Bronchial epithelial cell (primary cell): ENCODE measurements around the gene WNT3A. TPM values are rescaled to one million over a fixed set of nuclear protein-coding genes. Genes with fewer than 3 reads are reported as not detected.

Source experiments
- DNase-seq: peaks from one replicate; pipeline ENCODE4 v3.0.0-alpha.2; 2010; ENCODE audit warnings: low read depth
- FAIRE-seq: peaks from 2 replicates; lab custom pipeline; 2011; peaks lifted over from hg19 to GRCh38; lab: Jason Lieb, UNC
- H3K27me3 ChIP-seq: 2 replicates; pipeline ENCODE4 v1.5.1; 2011; ENCODE audit warnings: low read length; ENCODE audit not compliant: control insufficient read depth, insufficient read depth
- H3K36me3 ChIP-seq: 2 replicates; pipeline ENCODE4 v1.5.1; 2011; ENCODE audit warnings: low read length; ENCODE audit not compliant: control insufficient read depth, insufficient read depth
- H3K4me3 ChIP-seq: 2 replicates; pipeline ENCODE4 v1.5.1; 2011; ENCODE audit warnings: mild to moderate bottlenecking, low read depth, low read length, control low read depth
- total RNA-seq: library from RNA; depleted of rRNA; stranded (reverse); fragments of >200 nt; gene quantifications from 2 replicates; pipeline ENCODE4 v1.2.1, GENCODE V29; 2014
- TF ChIP-seq, protein P1 (sequence below): IDR thresholded peaks from 2 replicates; pipeline ENCODE4 v1.5.1; 2011; ENCODE audit warnings: mild to moderate bottlenecking, moderate library complexity, low read length, control low read depth, inconsistent platforms; ENCODE audit not compliant: insufficient read depth, severe bottlenecking

Gene WNT3A
- total RNA-seq, 1 donor from 2014 or later: not detected

DNA sequence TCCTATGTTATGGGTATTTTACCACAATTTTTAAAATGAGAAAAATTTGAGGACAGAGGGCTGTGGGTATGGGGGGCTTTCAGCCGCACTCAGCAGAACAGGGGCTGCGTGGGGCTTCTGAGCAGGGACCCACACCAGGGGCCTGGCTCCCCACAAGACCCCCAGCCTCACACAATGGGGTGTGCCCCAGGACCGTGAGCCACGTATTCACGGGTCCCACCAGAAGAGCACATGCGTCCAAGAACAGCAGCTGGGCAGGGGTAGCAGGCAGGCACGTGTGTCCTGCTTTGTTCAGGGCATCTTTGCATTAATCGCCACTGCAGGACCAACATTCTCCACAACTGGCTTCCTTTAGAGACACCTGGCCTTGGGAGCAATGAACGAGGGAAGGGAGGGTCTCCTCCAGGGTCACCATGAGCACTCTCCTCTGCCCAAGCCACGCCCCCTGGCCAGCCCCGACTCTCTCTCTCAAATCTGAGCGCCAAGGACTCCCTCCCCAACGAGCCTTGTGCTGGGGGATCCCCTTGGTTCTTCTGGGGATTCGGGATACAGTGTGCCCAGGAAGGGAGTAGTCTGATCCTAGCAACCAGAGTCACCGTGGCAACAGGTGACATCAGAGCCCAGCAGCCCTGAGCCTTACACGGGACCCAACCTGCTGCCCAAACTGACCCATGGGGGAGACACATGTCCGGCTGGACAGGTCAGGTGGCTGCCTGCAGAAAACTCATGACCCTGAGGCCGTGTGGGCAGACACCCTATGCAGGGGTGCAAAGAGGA is 68.3 kb downstream of the WNT3A start:
- DNase-seq: no peak
- TF ChIP-seq, protein P1, sequence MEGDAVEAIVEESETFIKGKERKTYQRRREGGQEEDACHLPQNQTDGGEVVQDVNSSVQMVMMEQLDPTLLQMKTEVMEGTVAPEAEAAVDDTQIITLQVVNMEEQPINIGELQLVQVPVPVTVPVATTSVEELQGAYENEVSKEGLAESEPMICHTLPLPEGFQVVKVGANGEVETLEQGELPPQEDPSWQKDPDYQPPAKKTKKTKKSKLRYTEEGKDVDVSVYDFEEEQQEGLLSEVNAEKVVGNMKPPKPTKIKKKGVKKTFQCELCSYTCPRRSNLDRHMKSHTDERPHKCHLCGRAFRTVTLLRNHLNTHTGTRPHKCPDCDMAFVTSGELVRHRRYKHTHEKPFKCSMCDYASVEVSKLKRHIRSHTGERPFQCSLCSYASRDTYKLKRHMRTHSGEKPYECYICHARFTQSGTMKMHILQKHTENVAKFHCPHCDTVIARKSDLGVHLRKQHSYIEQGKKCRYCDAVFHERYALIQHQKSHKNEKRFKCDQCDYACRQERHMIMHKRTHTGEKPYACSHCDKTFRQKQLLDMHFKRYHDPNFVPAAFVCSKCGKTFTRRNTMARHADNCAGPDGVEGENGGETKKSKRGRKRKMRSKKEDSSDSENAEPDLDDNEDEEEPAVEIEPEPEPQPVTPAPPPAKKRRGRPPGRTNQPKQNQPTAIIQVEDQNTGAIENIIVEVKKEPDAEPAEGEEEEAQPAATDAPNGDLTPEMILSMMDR: no peak
- Histone ChIP-seq H3K27me3 (no peaks in the 10 kb centered on the region), H3K36me3 (no peaks in the 10 kb centered on the region), H3K4me3 (no peak overlapping the region)
- no peak for FAIRE-seq

DNA sequence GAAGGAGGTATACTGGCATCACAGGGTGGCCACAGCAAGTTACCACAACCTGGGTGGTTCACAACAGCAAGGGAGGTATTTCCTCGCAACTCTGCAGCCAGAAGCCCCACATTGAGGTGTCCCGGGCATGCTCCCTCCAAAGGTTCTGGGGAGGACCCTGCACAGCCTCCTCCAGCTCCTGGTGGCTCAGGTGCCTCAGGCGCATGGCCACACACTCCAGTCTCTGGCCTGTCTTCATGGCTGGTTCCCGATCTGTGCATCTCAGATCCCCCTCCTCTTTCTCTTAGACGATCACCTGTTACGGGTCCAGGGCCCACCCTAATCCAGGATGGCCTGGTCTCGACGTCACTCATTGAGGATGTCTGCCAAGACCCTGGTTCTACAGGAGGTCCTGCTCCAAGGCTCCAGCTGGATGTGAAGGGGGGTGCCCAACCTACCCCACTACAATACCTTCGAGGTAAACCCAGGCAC is 69.0 kb downstream of the WNT3A start:
- H3K27me3 ChIP-seq: no peaks in the 10 kb centered on the region
- TF ChIP-seq, protein P1: no peak
- H3K36me3 ChIP-seq: no peaks in the 10 kb centered on the region
- H3K4me3 ChIP-seq: no peak overlapping the region
- FAIRE-seq: no peak
- DNase-seq: no peak

- Histone ChIP-seq H3K27me3 (no peaks in the 10 kb centered on the region), H3K4me3 (no peak overlapping the region), H3K36me3 (no peaks in the 10 kb centered on the region)
- FAIRE-seq (no peak), DNase-seq (no peak)
- TF ChIP-seq, protein P1: no peak
These were observed 70.1 kb downstream of the WNT3A start for GRCh38 chr1:228076796-228077430.

- FAIRE-seq (peak; percentile 7), DNase-seq (no peak)
- H3K36me3 ChIP-seq: no peaks in the 10 kb centered on the region
- TF ChIP-seq, protein P1: no peak
- no peaks in the 10 kb centered on the region for H3K27me3 ChIP-seq
- no peak overlapping the region for H3K4me3 ChIP-seq
These were observed 71.0 kb downstream of the WNT3A start for GRCh38 chr1:228077565-228078330.

- DNase-seq (no peak), FAIRE-seq (no peak)
- Histone ChIP-seq H3K36me3 (peaks cover 2% of the 10 kb centered on the region), H3K27me3 (no peaks in the 10 kb centered on the region), H3K4me3 (no peak overlapping the region)
- TF ChIP-seq, protein P1: no peak
These were observed 72.2 kb downstream of the WNT3A start for GRCh38 chr1:228079013-228079412.
